Uterus (tissue), 4 donors: ENCODE results near the gene USP34. TPM values are rescaled to one million over a fixed set of nuclear protein-coding genes. Genes with fewer than 3 reads are reported as not detected.

Source experiments
- DNase-seq, 2 donors: peaks; one replicate each; pipeline ENCODE4 v3.0.0-alpha.2; 2019 to 2020
- H3K27ac ChIP-seq, 2 donors: fragments of 200-600 bp; sonication (generic); 1 replicate in 1 of 2; 2 replicates in 1 of 2; pipeline ENCODE4 v1.5.1; 2016 to 2018
- H3K27me3 ChIP-seq, 2 donors: fragments of 200-600 bp; sonication (generic); one replicate each; pipeline ENCODE4 v1.5.1; 2018 to 2019; ENCODE audit warnings: control low read depth in 1 of 2
- H3K36me3 ChIP-seq, 2 donors: fragments of 200-600 bp; sonication (generic); one replicate each; pipeline ENCODE4 v1.5.1; 2019; ENCODE audit warnings: control low read depth in 1 of 2
- H3K4me1 ChIP-seq, 2 donors: fragments of 200-600 bp; sonication (generic); one replicate each; pipeline ENCODE4 v1.5.1; 2018 to 2019; ENCODE audit warnings: control low read depth in 1 of 2
- H3K4me3 ChIP-seq, 2 donors: fragments of 200-600 bp; sonication (generic); 1 replicate in 1 of 2; 2 replicates in 1 of 2; pipeline ENCODE4 v1.5.1; 2018 to 2019; ENCODE audit warnings: mild to moderate bottlenecking in 1 of 2
- H3K9me3 ChIP-seq, 2 donors: fragments of 200-600 bp; sonication (generic); one replicate each; pipeline ENCODE4 v1.5.1; 2019; ENCODE audit warnings: control low read depth in 1 of 2
- CTCF ChIP-seq, 4 experiments: fragments of 200-600 bp in 2 of 4; fragments of 450-650 bp in 2 of 4; sonication (generic) in 2 of 4; IDR thresholded peaks; one replicate each; pipeline ENCODE4 v1.5.1; 2016 to 2019; ENCODE audit warnings: antibody characterized with exemption in 4 of 4, mild to moderate bottlenecking in 2 of 4, moderate library complexity in 1 of 4
- POLR2A ChIP-seq, 2 donors: fragments of 450-650 bp; IDR thresholded peaks; one replicate each; pipeline ENCODE4 v1.6.1; 2016; ENCODE audit warnings: antibody characterized with exemption in 2 of 2, mild to moderate bottlenecking in 1 of 2, moderate library complexity in 1 of 2
- intact Hi-C: fragments of 100-400 bp; cut with DNase I; formaldehyde crosslinking; loops from one replicate; pipeline ENCODE4 v1.15.1; 2023; ENCODE audit warnings: low total_unique reads
- total RNA-seq, 4 donors: library from RNA; depleted of rRNA in 3 of 4; stranded (reverse); fragments of >200 nt in 3 of 4; gene quantifications; one replicate each; pipeline versions ENCODE4 v1.1.0 to v1.2.4, GENCODE V29; 2014 to 2023
- donor health status: DM: yes; HTN: yes; CAD: no.

USP34 gene
- total RNA-seq: 100 to 1,000 TPM in 3 of 4 donors, 10 to 100 TPM in 1; 93.8 to 246 (median 184) TPM

- peak within 1 kb of the TSS; percentile 97 to 99 for H3K27ac ChIP-seq
- peak; percentile 92 to 93 for DNase-seq
- peak within 1 kb of the TSS; percentile 89 to 93 for H3K4me3 ChIP-seq
- intact Hi-C loops: no loop called here
- no peaks in the 10 kb centered on the region for H3K9me3 ChIP-seq
- H3K4me1 ChIP-seq: peaks cover 0 to 5% of the 10 kb centered on the region in 2 donors
- no peaks in the 10 kb centered on the region for H3K36me3 ChIP-seq
- H3K27me3 ChIP-seq: no peaks in the 10 kb centered on the region
- TF ChIP-seq POLR2A (IDR thresholded peaks at IDR 0.05) (peak; percentile 74 to 87), CTCF (IDR thresholded peaks at IDR 0.05) (peak in 2 of 4 experiments; percentile 3 to 23)
Measured at GRCh38 chr2:61470965-61471904, at the start of gene USP34. TSS of gene USP34 (minus strand) at chr2:61471087. CDS start at chr2:61470692, 395 bp downstream.

DNA sequence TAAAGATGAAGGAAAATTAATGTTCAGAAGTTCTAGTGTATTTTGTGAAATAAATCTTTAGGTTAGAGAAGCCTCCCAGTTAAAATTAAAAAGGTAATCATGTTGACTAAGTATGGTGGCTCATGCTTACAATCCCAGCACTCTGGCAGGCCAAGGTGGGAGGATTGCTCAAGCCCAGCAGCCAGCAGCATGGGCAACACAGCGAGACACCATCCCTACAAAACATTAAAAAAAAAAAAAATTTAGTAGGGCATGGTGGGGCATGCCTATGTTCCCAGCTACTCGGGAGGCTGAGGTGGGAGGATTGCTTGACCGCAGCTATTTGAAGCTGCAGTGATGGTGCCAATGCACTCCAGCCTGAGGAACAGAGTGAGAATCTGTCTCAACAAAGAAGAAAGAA lies 49.4 kb upstream of the USP34 start:
- no peak for DNase-seq
- Histone ChIP-seq H3K27ac (peak overlapping the region in 1 of 2 donors; percentile 23), H3K4me1 (no peaks in the 10 kb centered on the region), H3K36me3 (no peaks in the 10 kb centered on the region), H3K9me3 (no peaks in the 10 kb centered on the region), H3K27me3 (no peaks in the 10 kb centered on the region), H3K4me3 (no peak overlapping the region)
- intact Hi-C loops: no loop called here
- TF ChIP-seq CTCF (IDR thresholded peaks at IDR 0.05) (no peak), POLR2A (IDR thresholded peaks at IDR 0.05) (no peak)

GRCh38 chr2:61512768-61513398 lies 42.0 kb upstream of the USP34 start:
- Histone ChIP-seq H3K9me3 (no peaks in the 10 kb centered on the region), H3K4me1 (no peaks in the 10 kb centered on the region), H3K36me3 (no peaks in the 10 kb centered on the region), H3K27ac (no peak overlapping the region), H3K27me3 (no peaks in the 10 kb centered on the region), H3K4me3 (no peak overlapping the region)
- no peak for DNase-seq
- TF ChIP-seq POLR2A (IDR thresholded peaks at IDR 0.05) (no peak), CTCF (IDR thresholded peaks at IDR 0.05) (no peak)
- intact Hi-C loops: no loop called here

DNA sequence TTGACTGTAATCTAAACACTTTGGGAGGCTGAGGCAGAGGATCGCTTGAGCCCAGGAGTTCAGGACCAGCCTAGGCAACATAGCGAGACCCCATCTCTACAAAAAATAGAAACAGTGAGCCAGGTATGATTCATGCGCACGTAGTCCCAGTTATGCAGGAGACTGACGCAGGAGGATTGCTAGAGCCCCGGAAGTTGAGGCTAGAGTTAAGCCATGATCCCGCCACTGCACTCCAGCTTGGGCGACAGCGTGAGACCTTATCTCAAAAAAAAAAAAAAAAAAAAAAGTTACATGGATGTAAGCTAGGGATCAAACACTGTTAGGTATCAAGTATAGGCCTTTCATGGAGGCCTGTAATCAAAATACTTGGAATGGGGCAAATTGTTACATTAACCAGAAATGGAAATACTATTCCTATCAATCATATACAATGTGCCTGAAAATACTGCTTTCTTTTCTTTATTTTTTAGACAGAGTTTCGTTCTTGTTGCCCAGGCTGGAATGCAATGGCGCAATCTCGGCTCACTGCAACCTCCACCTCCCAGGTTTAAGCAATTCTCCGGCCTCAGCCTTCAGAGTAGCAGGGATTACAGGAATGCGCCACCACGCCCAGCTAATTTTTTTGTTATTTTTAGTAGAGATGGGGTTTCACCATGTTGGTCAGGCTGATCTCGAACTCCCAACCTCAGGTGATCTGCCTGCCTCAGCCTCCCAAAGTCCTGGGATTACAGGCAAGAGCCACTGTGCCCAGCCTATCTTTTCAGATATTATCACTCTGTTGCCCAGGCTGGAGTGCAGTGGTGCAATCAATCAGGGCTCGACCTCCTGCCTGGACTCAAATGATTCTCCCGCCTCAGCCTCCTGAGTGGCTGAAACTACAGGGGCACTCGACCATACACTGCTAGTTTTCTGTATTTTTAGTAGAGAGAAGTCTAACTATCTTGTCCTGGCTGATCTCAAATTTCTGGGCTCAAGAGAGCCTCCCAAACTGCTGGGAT lies 40.1 kb upstream of the USP34 start:
- Histone ChIP-seq H3K36me3 (no peaks in the 10 kb centered on the region), H3K27me3 (no peaks in the 10 kb centered on the region), H3K4me1 (no peaks in the 10 kb centered on the region), H3K9me3 (no peaks in the 10 kb centered on the region), H3K4me3 (no peak overlapping the region), H3K27ac (no peak overlapping the region)
- TF ChIP-seq CTCF (IDR thresholded peaks at IDR 0.05) (no peak), POLR2A (IDR thresholded peaks at IDR 0.05) (no peak)
- intact Hi-C loops: no loop called here
- DNase-seq: no peak
